ENCODE data around the gene MGAT3. TPM values are rescaled to one million over a fixed set of nuclear protein-coding genes. Genes with fewer than 3 reads are reported as not detected.

The MGAT3 gene
- total RNA-seq, 1 experiment from 2014 or later = 5.0 TPM

DNA sequence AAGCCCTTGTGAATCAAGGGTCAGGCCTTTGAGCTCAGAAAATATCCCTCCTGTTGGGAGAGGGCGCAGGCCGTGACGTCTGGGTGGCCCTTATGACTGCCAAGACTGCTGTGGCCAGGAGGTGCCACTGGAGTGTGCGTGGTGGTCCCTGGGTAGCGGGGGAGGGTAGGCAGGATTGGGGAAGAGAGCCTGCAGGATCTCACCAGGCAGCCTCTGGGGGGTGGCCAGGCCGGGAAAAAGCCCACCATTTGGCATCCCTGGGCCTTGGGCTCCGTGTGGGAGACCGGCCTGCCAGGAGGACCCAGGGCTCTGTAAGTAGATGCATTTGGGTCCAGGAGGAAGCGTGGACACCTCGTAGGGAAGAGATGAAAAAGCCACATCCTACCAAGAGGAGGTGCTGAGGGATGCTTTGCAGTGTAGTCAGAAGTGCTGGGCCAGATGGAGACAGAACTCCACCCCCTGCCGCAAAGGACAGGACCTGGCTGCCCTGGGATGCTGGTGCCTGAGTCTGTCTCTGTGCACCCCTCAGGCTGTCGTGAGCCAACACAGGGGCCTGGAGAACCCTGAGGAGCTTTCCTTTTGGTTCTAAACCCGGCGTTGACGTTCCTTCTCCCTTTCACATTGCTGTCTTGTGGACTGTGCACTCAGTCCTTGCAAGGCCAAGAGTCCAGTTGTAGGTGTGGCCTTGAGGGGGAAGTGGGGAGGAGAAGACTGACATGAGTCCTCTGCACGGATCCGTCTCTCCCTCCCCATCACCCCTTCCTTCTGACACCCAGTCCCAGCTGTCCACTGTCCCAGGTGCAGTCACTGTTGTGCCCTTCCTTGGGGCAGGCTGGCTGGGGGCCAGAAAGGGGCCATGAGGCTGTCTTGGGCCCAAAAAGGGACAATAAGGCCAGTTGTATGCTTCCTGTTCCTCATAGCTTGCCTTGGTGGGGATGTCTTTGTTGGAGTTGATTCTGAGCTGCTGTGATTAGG, 32.6 kb downstream of the MGAT3 start:
- peaks cover 6 to 15% of the 10 kb centered on the region in 2 experiments for H3K4me1 Mint-ChIP-seq
- Histone ChIP-seq H2BK12ac (ENCODE audit: insufficient read length, low read depth, low read length) (no peak overlapping the region), H4K8ac (replicated peaks; ENCODE audit: insufficient read length, low read depth, low read length) (no peak overlapping the region), H2BK120ac (ENCODE audit: low read depth, low read length, poor library complexity, severe bottlenecking) (no peak overlapping the region), H2AK5ac (ENCODE audit: insufficient read length, low read length) (no peak overlapping the region), H3K9ac (ENCODE audit: extremely low read depth, insufficient read length, low read length) (no peak overlapping the region), H3K4me1 (ENCODE audit: insufficient read depth, low read length) (no peaks in the 10 kb centered on the region), H2AFZ (ENCODE audit: low read length) (no peak overlapping the region), H3K4me2 (ENCODE audit: insufficient read depth, insufficient read length, low read length) (peak overlapping the region; percentile 5), H3K14ac (ENCODE audit: insufficient read depth, low read length) (no peak overlapping the region), H3K23ac (ENCODE audit: insufficient read length, low read depth, low read length) (no peak overlapping the region), H2BK20ac (ENCODE audit: low read depth, low read length, poor library complexity, severe bottlenecking) (no peak overlapping the region), H2BK15ac (ENCODE audit: low read depth, low read length) (no peak overlapping the region), H3K56ac (ENCODE audit: insufficient read length, low read depth, low read length) (no peak overlapping the region), H2BK5ac (ENCODE audit: insufficient read length, low read length) (no peak overlapping the region), H3K79me1 (ENCODE audit: insufficient read depth, low read depth, low read length, poor library complexity, severe bottlenecking) (no peaks in the 10 kb centered on the region), H4K5ac (ENCODE audit: insufficient read length, low read depth, low read length) (no peak overlapping the region), H4K91ac (ENCODE audit: insufficient read length, low read depth, low read length) (no peak overlapping the region), H3K79me2 (ENCODE audit: insufficient read depth, low read length) (no peaks in the 10 kb centered on the region), H4K20me1 (ENCODE audit: control insufficient read depth, insufficient read depth, insufficient read length) (no peaks in the 10 kb centered on the region), H3K18ac (ENCODE audit: insufficient read length, low read depth, low read length) (no peak overlapping the region), H3K23me2 (ENCODE audit: insufficient read length, low read depth, low read length, poor library complexity, severe bottlenecking) (no peaks in the 10 kb centered on the region), H3K27me3 (ENCODE audit: insufficient read depth, low read length) (no peaks in the 10 kb centered on the region), H3T11ph (ENCODE audit: low read length) (no peak overlapping the region), H3K27ac (ENCODE audit: insufficient read length, low read depth, low read length) (no peak overlapping the region), H3K4ac (ENCODE audit: low read depth, low read length) (no peak overlapping the region), H3K9me3 (ENCODE audit: control insufficient read depth, low read depth, low read length) (no peaks in the 10 kb centered on the region)
- H3K27me3 Mint-ChIP-seq (ENCODE audit: low read depth) = peaks cover 36% of the 10 kb centered on the region
- H3K36me3 Mint-ChIP-seq (ENCODE audit: insufficient read depth in 1 of 3, low read depth in 3 of 3) = peaks cover 0 to 6% (median 4%) of the 10 kb centered on the region in 3 experiments; a peak in 3 of 7 replicates
- TF ChIP-seq CTCF (conservative IDR thresholded peaks at IDR 0.05) = no peak
- WGBS (ENCODE audit: extremely low coverage, insufficient read length, low lambda C conversion rate) = no CpG with 5 or more reads among the region's 17 CpGs
- peaks cover 0 to 3% of the 10 kb centered on the region in 2 experiments; a peak in 1 of 5 replicates for H3K9me3 Mint-ChIP-seq
- 0 out of 5 replicates have a peak overlapping the region, but pooled peaks of 1 of the 2 experiments have one; percentile 52 for H3K4me3 Mint-ChIP-seq
- DNase-seq = no peak
- no peak overlapping the region for H3K27ac Mint-ChIP-seq

Data from H9 (cell line).